Peyer's patch (tissue), 4 donors: ENCODE results near the gene SLC25A28.

ENCODE experiments used
- CTCF ChIP-seq, 6 experiments: fragments of 450-650 bp in 4 of 6; fragments of 200-600 bp in 2 of 6; sonication (generic) in 1 of 6; IDR thresholded peaks; one replicate each; pipeline ENCODE4 v1.5.1; 2017 to 2019; ENCODE audit warnings: antibody characterized with exemption in 6 of 6, mild to moderate bottlenecking in 3 of 6, moderate library complexity in 1 of 6
- POLR2A ChIP-seq, 2 donors: fragments of 450-650 bp; IDR thresholded peaks; one replicate each; pipeline ENCODE4 v1.5.1; 2017; ENCODE audit warnings: antibody characterized with exemption in 2 of 2, mild to moderate bottlenecking in 2 of 2, moderate library complexity in 2 of 2

GRCh38 chr10:99660662-99661376 lies 40.6 kb upstream of the SLC25A28 start:
- TF ChIP-seq CTCF (IDR thresholded peaks at IDR 0.05) (no peak), POLR2A (IDR thresholded peaks at IDR 0.05) (no peak)
